Iris pigment epithelial cell (primary cell): Measurements from ENCODE around the gene SLC8A1.
A peak's percentile ranks its signal among the peaks of the same experiment; 100 is the strongest.

Source experiments
- DNase-seq: peaks from one replicate; pipeline ENCODE4 v3.0.0-alpha.2; 2011; ENCODE audit warnings: low read depth

Gene SLC8A1

GRCh38 chr2:40352041-40352702 is 99.7 kb downstream of the SLC8A1 start:
- peak; percentile 57 for DNase-seq

GRCh38 chr2:40348665-40349064 is 103.2 kb downstream of the SLC8A1 start:
- DNase-seq, result peak; percentile 96

- DNase-seq, result no peak
Observed at GRCh38 chr2:40348038-40348437, 103.9 kb downstream of the SLC8A1 start.

GRCh38 chr2:40346535-40347354 is 105.1 kb downstream of the SLC8A1 start:
- DNase-seq, result peak; percentile 53

- peak; percentile 49 for DNase-seq
Observed at GRCh38 chr2:40344364-40344763, 107.5 kb downstream of the SLC8A1 start.

GRCh38 chr2:40343902-40344301 is 108.0 kb downstream of the SLC8A1 start:
- DNase-seq, result peak; percentile 84

- DNase-seq, result peak; percentile 40
Observed at GRCh38 chr2:40341198-40341597, 110.7 kb downstream of the SLC8A1 start.

GRCh38 chr2:40339026-40339425 is 112.9 kb downstream of the SLC8A1 start:
- no peak for DNase-seq

- DNase-seq, result peak; percentile 80
Observed at GRCh38 chr2:40332191-40332826, 119.6 kb downstream of the SLC8A1 start.

- DNase-seq, result no peak
Observed at GRCh38 chr2:40330096-40330495, 121.8 kb downstream of the SLC8A1 start.

GRCh38 chr2:40329739-40330030 is 122.2 kb downstream of the SLC8A1 start:
- DNase-seq, result no peak

GRCh38 chr2:40325116-40325515 is 126.8 kb downstream of the SLC8A1 start:
- no peak for DNase-seq

GRCh38 chr2:40324656-40325055 is 127.2 kb downstream of the SLC8A1 start:
- no peak for DNase-seq

GRCh38 chr2:40321822-40322221 is 130.1 kb downstream of the SLC8A1 start:
- DNase-seq, result no peak

- DNase-seq, result no peak
Observed at GRCh38 chr2:40321016-40321623, 130.8 kb downstream of the SLC8A1 start.

- no peak for DNase-seq
Observed at GRCh38 chr2:40318921-40319320, 133.0 kb downstream of the SLC8A1 start.

GRCh38 chr2:40317761-40318160 is 134.1 kb downstream of the SLC8A1 start:
- DNase-seq, result no peak

- peak; percentile 30 for DNase-seq
Observed at GRCh38 chr2:40317046-40317445, 134.8 kb downstream of the SLC8A1 start.

- no peak for DNase-seq
Observed at GRCh38 chr2:40316620-40317019, 135.3 kb downstream of the SLC8A1 start.

- peak; percentile 5 for DNase-seq
Observed at GRCh38 chr2:40315683-40316082, 136.2 kb downstream of the SLC8A1 start.

GRCh38 chr2:40311026-40311425 is 140.9 kb downstream of the SLC8A1 start:
- no peak for DNase-seq

- DNase-seq, result no peak
Observed at GRCh38 chr2:40310303-40310702, 141.6 kb downstream of the SLC8A1 start.

- DNase-seq, result no peak
Observed at GRCh38 chr2:40304340-40304739, 147.6 kb downstream of the SLC8A1 start.
